NT2/D1 (cell line): Measurements from ENCODE around the gene ZNF618.

Experiments used
- SUZ12 ChIP-seq: IDR thresholded peaks from 2 replicates; pipeline ENCODE4 v1.6.1; 2011; ENCODE audit not compliant: insufficient read length, insufficient read depth; ENCODE audit errors: extremely low read depth
- YY1 ChIP-seq: IDR thresholded peaks from 2 replicates; pipeline ENCODE4 v1.6.1; 2011; ENCODE audit not compliant: insufficient read length, insufficient read depth

- no peak for TF ChIP-seq YY1
- TF ChIP-seq SUZ12 = no peak
These were observed 43.3 kb downstream of the ZNF618 start for GRCh38 chr9:113919382-113919781.
